ENCODE data around the gene KDF1. TPM values are rescaled to one million over a fixed set of nuclear protein-coding genes. Genes with fewer than 3 reads are reported as not detected.

Gene KDF1
- total and polyA plus RNA-seq, 4 experiments from 2014 or later = 2.2 to 4.6 (median 3.5) TPM

DNA sequence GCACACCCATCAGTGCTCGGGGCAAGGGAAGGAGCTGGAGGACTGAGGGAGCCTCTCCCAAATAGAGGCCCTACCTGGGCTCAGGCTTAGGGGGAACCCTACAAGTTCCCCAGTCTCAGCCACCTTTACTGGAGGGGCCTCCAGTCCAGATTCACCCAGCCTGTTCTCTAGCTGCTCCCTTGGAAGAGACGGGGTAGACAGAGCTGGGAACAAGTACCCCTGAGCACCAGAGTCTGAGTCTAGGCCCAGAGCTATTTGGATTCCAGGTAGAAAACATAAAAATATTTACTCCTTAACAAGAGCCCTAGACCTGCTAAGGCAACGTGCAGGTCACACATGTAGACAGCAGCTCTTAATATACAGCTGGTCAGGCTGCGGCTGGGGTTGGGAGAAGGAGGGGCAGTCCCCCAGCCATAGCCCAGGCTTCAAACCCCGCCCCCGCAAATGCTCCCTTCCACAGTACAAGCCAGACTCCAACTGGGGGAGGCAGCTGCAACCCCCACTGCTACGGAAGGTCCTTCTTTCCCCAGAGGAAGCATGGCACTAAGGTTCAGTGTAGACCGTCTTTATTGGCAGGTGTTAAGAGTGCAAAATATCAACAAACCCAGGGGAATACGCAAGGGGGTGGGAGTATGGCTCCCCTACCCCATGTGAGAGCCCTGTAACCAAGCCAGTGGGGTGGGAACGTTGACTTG is 44.4 kb upstream of the KDF1 start:
- Histone ChIP-seq H3K9me3 (ENCODE audit: control insufficient read depth in 1 of 2, low read length in 2 of 2) (no peaks in the 10 kb centered on the region), H3K27me3 (ENCODE audit: insufficient read depth, low read length) (no peaks in the 10 kb centered on the region), H3K4me3 (ENCODE audit: low read length in 2 of 2) (no peak overlapping the region), H3K27ac (ENCODE audit: low read depth, low read length) (no peak overlapping the region), H3K4me1 (ENCODE audit: insufficient read depth, low read length) (no peaks in the 10 kb centered on the region), H3K36me3 (ENCODE audit: insufficient read depth, low read length) (no peaks in the 10 kb centered on the region)
- CTCF ChIA-PET (ENCODE audit: partially characterized antibody) = interaction anchor here (0.8 kb wide), 1 partner anchor 40 kb away, joined by 3 read pairs; no protein-coding TSS in a partner anchor
- Mint-ChIP-seq H3K4me1 (no peaks in the 10 kb centered on the region), H3K27me3 (peaks cover 1 to 8% of the 10 kb centered on the region in 2 donors), H3K27ac (no peak overlapping the region), H3K9me3 (no peaks in the 10 kb centered on the region), H3K36me3 (no peaks in the 10 kb centered on the region), H3K4me3 (no peak overlapping the region)
- intact Hi-C loops (cut with micrococcal nuclease) = no loop called here
- POLR2A ChIA-PET (ENCODE audit: partially characterized antibody) = no interaction called here
- no peak for DNase-seq

DNA sequence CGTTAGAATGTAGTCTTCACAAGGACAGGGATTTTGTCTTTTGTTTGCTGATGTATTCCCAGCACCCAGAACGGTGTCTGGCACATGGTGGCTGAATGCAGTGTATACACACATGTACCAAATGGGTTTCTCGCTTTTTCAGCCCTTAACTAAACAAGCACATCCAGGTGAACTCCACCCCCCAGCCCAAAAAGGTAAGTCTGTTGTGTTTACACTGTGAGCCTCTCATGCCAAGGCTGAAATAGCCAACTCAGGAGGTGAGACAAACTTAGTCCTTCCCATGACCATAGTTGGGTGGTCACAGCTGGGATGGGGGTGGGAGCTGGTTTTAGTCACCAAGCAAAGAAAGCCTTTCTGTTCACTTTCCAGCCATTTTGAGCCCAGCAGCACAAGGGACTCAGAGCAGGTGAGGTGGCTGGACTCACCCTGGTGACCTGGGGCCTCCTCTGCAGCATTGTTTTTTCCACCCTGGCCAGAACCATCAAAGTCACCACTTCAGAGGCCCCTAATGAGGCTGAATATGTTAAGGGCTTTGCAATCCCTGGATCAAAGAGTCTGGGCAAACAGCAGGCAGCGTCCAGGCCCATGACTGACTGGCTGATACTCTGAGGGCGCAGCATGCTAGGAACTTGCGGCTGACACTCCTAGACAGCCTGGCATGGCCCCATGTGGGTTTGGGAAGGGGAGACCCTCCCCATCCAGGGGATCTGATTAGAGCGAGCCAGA is 43.6 kb upstream of the KDF1 start:
- Histone ChIP-seq H3K27me3 (ENCODE audit: insufficient read depth, low read length) (no peaks in the 10 kb centered on the region), H3K27ac (ENCODE audit: low read depth, low read length) (no peak overlapping the region), H3K36me3 (ENCODE audit: insufficient read depth, low read length) (no peaks in the 10 kb centered on the region), H3K9me3 (ENCODE audit: control insufficient read depth in 1 of 2, low read length in 2 of 2) (no peaks in the 10 kb centered on the region), H3K4me1 (ENCODE audit: insufficient read depth, low read length) (no peaks in the 10 kb centered on the region), H3K4me3 (ENCODE audit: low read length in 2 of 2) (no peak overlapping the region)
- Mint-ChIP-seq H3K36me3 (no peaks in the 10 kb centered on the region), H3K9me3 (no peaks in the 10 kb centered on the region), H3K4me3 (no peak overlapping the region), H3K27ac (peak overlapping the region in 1 of 7 donors; percentile 15), H3K4me1 (no peaks in the 10 kb centered on the region), H3K27me3 (peaks cover 1 to 5% of the 10 kb centered on the region in 2 donors)
- no peak for DNase-seq
- intact Hi-C loops (cut with micrococcal nuclease) = no loop called here
- POLR2A ChIA-PET (ENCODE audit: partially characterized antibody) = no interaction called here
- CTCF ChIA-PET (ENCODE audit: partially characterized antibody) = interaction anchor here (0.8 kb wide), 1 partner anchor 41 kb away, joined by 3 read pairs; no protein-coding TSS in a partner anchor

DNA sequence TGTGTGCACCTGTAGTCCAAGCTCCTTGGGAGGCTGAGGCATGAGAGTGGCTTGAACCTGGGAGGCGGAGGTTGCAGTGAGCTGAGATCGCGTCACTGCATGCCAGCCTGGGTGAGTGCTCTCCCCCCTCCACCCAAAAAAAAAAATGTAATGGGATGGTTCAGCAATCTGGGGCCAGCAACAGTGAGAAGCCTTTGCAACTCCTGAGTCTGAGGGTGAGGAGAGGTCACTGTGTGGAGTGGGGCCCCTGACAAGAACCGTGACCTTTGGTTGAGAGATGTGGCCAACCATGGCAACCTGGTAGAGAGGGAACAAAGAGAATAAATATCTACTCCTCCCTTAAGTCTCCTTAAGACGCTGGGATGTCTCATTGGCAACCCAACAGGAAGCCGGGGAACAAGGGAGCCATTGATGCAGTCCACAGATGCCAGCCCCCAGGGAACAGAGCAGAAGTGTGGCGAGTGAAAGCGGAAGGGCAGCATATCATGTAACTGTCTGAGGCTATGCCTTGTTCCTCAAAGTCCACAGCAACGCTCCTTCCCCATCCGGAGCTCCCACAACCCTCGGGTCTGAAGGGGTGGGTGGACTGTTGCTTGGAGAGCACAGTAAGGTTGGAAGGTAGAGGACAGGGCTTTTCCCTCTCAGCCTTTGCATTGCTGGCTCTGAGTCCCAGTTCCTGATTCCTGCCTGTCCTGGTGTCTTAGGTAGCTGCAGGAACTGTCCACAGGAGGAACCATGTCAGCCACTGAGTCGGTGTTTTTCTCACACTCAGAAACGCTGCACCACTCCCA is 41.5 kb upstream of the KDF1 start:
- H3K27me3 ChIP-seq (ENCODE audit: insufficient read depth, low read length) = no peaks in the 10 kb centered on the region
- no peak overlapping the region for H3K27ac ChIP-seq (ENCODE audit: low read depth, low read length)
- intact Hi-C loops (cut with micrococcal nuclease) = no loop called here
- no peaks in the 10 kb centered on the region for H3K36me3 ChIP-seq (ENCODE audit: insufficient read depth, low read length)
- DNase-seq = no peak
- no peaks in the 10 kb centered on the region for H3K9me3 Mint-ChIP-seq
- POLR2A ChIA-PET (ENCODE audit: partially characterized antibody) = no interaction called here
- no peaks in the 10 kb centered on the region for H3K4me1 ChIP-seq (ENCODE audit: insufficient read depth, low read length)
- no peaks in the 10 kb centered on the region for H3K36me3 Mint-ChIP-seq
- peaks cover 4 to 7% (median 5%) of the 10 kb centered on the region in 4 donors for H3K4me1 Mint-ChIP-seq
- peaks cover 6 to 7% of the 10 kb centered on the region in 2 donors for H3K27me3 Mint-ChIP-seq
- CTCF ChIA-PET (ENCODE audit: partially characterized antibody) = interaction anchor here (0.9 kb wide), 1 partner anchor 293 kb away, joined by 3 read pairs; no protein-coding TSS in a partner anchor
- no peak overlapping the region for H3K27ac Mint-ChIP-seq
- no peaks in the 10 kb centered on the region for H3K9me3 ChIP-seq (ENCODE audit: control insufficient read depth in 1 of 2, low read length in 2 of 2)
- no peak overlapping the region for H3K4me3 ChIP-seq (ENCODE audit: low read length in 2 of 2)
- H3K4me3 Mint-ChIP-seq = no peak overlapping the region

DNA sequence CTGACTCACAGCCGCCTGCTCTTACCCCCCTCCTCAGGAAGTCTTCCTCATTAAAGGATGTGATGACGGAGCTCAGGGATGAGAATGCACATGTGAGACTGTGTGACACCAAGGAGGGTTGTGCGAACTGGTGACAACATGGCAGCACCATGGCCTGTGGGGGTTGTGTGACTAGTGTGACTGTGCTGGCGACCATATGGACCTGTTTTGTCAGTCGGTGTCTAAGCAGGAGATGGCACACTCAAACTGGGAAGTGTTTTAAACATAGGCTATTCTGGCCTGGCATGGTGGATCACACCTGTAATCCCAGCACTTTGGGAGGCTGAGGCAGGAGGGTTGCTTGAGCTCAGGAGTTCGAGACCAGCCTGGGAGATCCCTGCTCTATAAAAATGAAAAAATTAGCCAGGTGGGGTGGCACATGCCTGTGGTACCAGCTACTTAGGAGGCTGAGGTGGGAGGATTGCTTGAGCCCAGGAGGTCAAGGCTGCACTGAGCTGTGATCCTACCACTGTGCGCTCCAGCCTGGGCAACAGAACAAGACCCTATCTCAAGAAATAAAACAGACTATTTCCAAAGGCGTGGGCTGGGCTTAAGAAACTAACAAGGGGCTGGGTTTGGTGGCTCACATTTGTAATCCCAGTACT is 40.7 kb upstream of the KDF1 start:
- ChIA-PET CTCF (ENCODE audit: partially characterized antibody) (interaction anchor here (0.9 kb wide), 1 partner anchor 294 kb away, joined by 3 read pairs; no protein-coding TSS in a partner anchor), POLR2A (ENCODE audit: partially characterized antibody) (no interaction called here)
- Histone ChIP-seq H3K4me3 (ENCODE audit: low read length in 2 of 2) (no peak overlapping the region), H3K27ac (ENCODE audit: low read depth, low read length) (no peak overlapping the region), H3K4me1 (ENCODE audit: insufficient read depth, low read length) (no peaks in the 10 kb centered on the region), H3K27me3 (ENCODE audit: insufficient read depth, low read length) (no peaks in the 10 kb centered on the region), H3K36me3 (ENCODE audit: insufficient read depth, low read length) (no peaks in the 10 kb centered on the region), H3K9me3 (ENCODE audit: control insufficient read depth in 1 of 2, low read length in 2 of 2) (no peaks in the 10 kb centered on the region)
- peaks cover 4 to 7% (median 5%) of the 10 kb centered on the region in 4 donors for H3K4me1 Mint-ChIP-seq
- H3K4me3 Mint-ChIP-seq = no peak overlapping the region
- no peak overlapping the region for H3K27ac Mint-ChIP-seq
- DNase-seq = no peak
- no peaks in the 10 kb centered on the region for H3K36me3 Mint-ChIP-seq
- H3K9me3 Mint-ChIP-seq = no peaks in the 10 kb centered on the region
- peaks cover 9% of the 10 kb centered on the region in 2 donors for H3K27me3 Mint-ChIP-seq
- intact Hi-C loops (cut with micrococcal nuclease) = no loop called here

- no peak overlapping the region for H3K4me3 ChIP-seq (ENCODE audit: low read length in 2 of 2)
- DNase-seq = no peak
- H3K9me3 ChIP-seq (ENCODE audit: control insufficient read depth in 1 of 2, low read length in 2 of 2) = no peaks in the 10 kb centered on the region
- H3K36me3 Mint-ChIP-seq = no peaks in the 10 kb centered on the region
- peaks cover 4 to 11% (median 5%) of the 10 kb centered on the region in 4 donors for H3K4me1 Mint-ChIP-seq
- CTCF ChIA-PET (ENCODE audit: partially characterized antibody) = interaction anchor here (0.9 kb wide), 2 partner anchors 14 to 294 kb away, joined by 3 read pairs; no protein-coding TSS in a partner anchor
- peaks cover 1% of the 10 kb centered on the region for H3K27me3 ChIP-seq (ENCODE audit: insufficient read depth, low read length)
- POLR2A ChIA-PET (ENCODE audit: partially characterized antibody) = no interaction called here
- intact Hi-C loops (cut with micrococcal nuclease) = no loop called here
- no peaks in the 10 kb centered on the region for H3K4me1 ChIP-seq (ENCODE audit: insufficient read depth, low read length)
- no peaks in the 10 kb centered on the region for H3K36me3 ChIP-seq (ENCODE audit: insufficient read depth, low read length)
- no peak overlapping the region for H3K4me3 Mint-ChIP-seq
- H3K27me3 Mint-ChIP-seq = peaks cover 12 to 14% of the 10 kb centered on the region in 2 donors
- no peaks in the 10 kb centered on the region for H3K9me3 Mint-ChIP-seq
- no peak overlapping the region for H3K27ac Mint-ChIP-seq
- no peak overlapping the region for H3K27ac ChIP-seq (ENCODE audit: low read depth, low read length)
Measured at GRCh38 chr1:27000090-27000816, 40.0 kb upstream of the KDF1 start.

- Histone ChIP-seq H3K9me3 (ENCODE audit: control insufficient read depth in 1 of 2, low read length in 2 of 2) (no peaks in the 10 kb centered on the region), H3K4me3 (ENCODE audit: low read length in 2 of 2) (no peak overlapping the region), H3K27me3 (ENCODE audit: insufficient read depth, low read length) (peaks cover 8% of the 10 kb centered on the region), H3K36me3 (ENCODE audit: insufficient read depth, low read length) (no peaks in the 10 kb centered on the region), H3K4me1 (ENCODE audit: insufficient read depth, low read length) (peaks cover 4% of the 10 kb centered on the region), H3K27ac (ENCODE audit: low read depth, low read length) (no peak overlapping the region)
- peaks cover 4 to 18% (median 5%) of the 10 kb centered on the region in 4 donors for H3K4me1 Mint-ChIP-seq
- H3K27me3 Mint-ChIP-seq = peaks cover 15 to 19% of the 10 kb centered on the region in 2 donors
- ChIA-PET CTCF (ENCODE audit: partially characterized antibody) (interaction anchor here (0.9 kb wide), 1 partner anchor 13 kb away, joined by 3 read pairs; no protein-coding TSS in a partner anchor), POLR2A (ENCODE audit: partially characterized antibody) (no interaction called here)
- no peak overlapping the region for H3K27ac Mint-ChIP-seq
- DNase-seq = no peak
- H3K36me3 Mint-ChIP-seq = no peaks in the 10 kb centered on the region
- no peak overlapping the region for H3K4me3 Mint-ChIP-seq
- intact Hi-C loops (cut with micrococcal nuclease) = no loop called here
- H3K9me3 Mint-ChIP-seq = no peaks in the 10 kb centered on the region
Measured at GRCh38 chr1:26999440-26999987, 39.2 kb upstream of the KDF1 start.

All from CD4-positive, alpha-beta memory T cell (primary cell).